Astrocyte of the hippocampus (primary cell): ENCODE data around the gene CAMTA1.
A peak's percentile ranks its signal among the peaks of the same experiment; 100 is the strongest.

ENCODE experiments used
- DNase-seq: peaks from one replicate; pipeline ENCODE4 v3.0.0; 2011; ENCODE audit warnings: low read depth, low spot score

The CAMTA1 gene

GRCh38 chr1:7032992-7033391 is 247.7 kb downstream of the CAMTA1 start:
- no peak for DNase-seq

GRCh38 chr1:7036386-7036785 is 251.1 kb downstream of the CAMTA1 start:
- no peak for DNase-seq

GRCh38 chr1:7039590-7040220 is 254.5 kb downstream of the CAMTA1 start:
- no peak for DNase-seq

- DNase-seq, result no peak
Observed at GRCh38 chr1:7040969-7041695, 255.9 kb downstream of the CAMTA1 start.

- DNase-seq, result peak; percentile 63
Observed at GRCh38 chr1:7042322-7043190, 257.3 kb downstream of the CAMTA1 start.

GRCh38 chr1:7043191-7043549 is 257.9 kb downstream of the CAMTA1 start:
- DNase-seq, result no peak

GRCh38 chr1:7043719-7044535 is 258.7 kb downstream of the CAMTA1 start:
- no peak for DNase-seq

GRCh38 chr1:7045897-7046296 is 260.6 kb downstream of the CAMTA1 start:
- DNase-seq, result no peak

GRCh38 chr1:7046314-7046713 is 261.1 kb downstream of the CAMTA1 start:
- DNase-seq, result peak; percentile 93

GRCh38 chr1:7046891-7047290 is 261.6 kb downstream of the CAMTA1 start:
- peak; percentile 13 for DNase-seq

GRCh38 chr1:7047866-7048265 is 262.6 kb downstream of the CAMTA1 start:
- no peak for DNase-seq

GRCh38 chr1:7048395-7048794 is 263.1 kb downstream of the CAMTA1 start:
- DNase-seq, result no peak

GRCh38 chr1:7049913-7050625 is 264.8 kb downstream of the CAMTA1 start:
- DNase-seq, result no peak

GRCh38 chr1:7050751-7051665 is 265.8 kb downstream of the CAMTA1 start:
- DNase-seq, result no peak

GRCh38 chr1:7052701-7053100 is 267.4 kb downstream of the CAMTA1 start:
- DNase-seq, result no peak

- no peak for DNase-seq
Observed at GRCh38 chr1:7060745-7061144, 275.5 kb downstream of the CAMTA1 start.

- no peak for DNase-seq
Observed at GRCh38 chr1:7062346-7063061, 277.2 kb downstream of the CAMTA1 start.

- DNase-seq, result no peak
Observed at GRCh38 chr1:7063981-7064380, 278.7 kb downstream of the CAMTA1 start.

GRCh38 chr1:7068552-7068951 is 283.3 kb downstream of the CAMTA1 start:
- peak; percentile 21 for DNase-seq
